NB4 (cell line): Measurements from ENCODE around the gene ERVMER34-1.

ENCODE experiments used
- MYC ChIP-seq: IDR thresholded peaks from 2 replicates; pipeline ENCODE4 v1.6.1; 2011; ENCODE audit warnings: low read depth, low read length
- POLR2A ChIP-seq: IDR thresholded peaks from 2 replicates; pipeline ENCODE4 v1.6.1; 2011; ENCODE audit warnings: mild to moderate bottlenecking; ENCODE audit not compliant: insufficient read length; ENCODE audit errors: extremely low read depth
- TF ChIP-seq, protein P1 (sequence below): IDR thresholded peaks from one replicate; pipeline ENCODE4 v1.5.1; 2012; ENCODE audit warnings: low read depth, low read length

DNA sequence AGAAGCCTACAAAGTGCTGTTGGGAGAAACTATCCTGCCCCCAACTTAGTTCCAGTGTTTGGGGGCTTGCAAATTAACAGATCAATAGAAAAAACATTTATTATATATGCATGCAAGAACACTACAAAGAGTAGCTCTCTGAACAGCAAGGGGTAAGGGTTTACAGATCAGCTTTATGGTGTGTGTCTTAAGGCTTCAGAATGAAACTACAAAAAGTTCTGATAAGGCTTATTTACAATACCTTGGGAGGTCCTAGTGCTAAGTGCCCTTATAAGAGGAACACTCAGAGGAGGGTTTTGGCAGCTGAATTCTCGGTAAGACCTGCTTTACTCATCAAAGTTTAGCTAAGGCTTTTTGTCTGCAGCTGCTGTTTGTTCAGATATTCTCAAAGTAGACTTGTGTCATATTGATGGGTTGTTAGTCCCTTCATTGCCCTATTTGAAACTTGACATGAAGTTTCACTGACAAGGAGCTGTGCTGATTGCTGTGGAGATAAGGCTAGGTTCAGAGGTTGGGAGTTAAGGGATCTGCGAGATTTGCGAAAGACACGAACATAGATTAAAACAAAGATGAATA is 7.7 kb downstream of the ERVMER34-1 start:
- TF ChIP-seq, protein P1, sequence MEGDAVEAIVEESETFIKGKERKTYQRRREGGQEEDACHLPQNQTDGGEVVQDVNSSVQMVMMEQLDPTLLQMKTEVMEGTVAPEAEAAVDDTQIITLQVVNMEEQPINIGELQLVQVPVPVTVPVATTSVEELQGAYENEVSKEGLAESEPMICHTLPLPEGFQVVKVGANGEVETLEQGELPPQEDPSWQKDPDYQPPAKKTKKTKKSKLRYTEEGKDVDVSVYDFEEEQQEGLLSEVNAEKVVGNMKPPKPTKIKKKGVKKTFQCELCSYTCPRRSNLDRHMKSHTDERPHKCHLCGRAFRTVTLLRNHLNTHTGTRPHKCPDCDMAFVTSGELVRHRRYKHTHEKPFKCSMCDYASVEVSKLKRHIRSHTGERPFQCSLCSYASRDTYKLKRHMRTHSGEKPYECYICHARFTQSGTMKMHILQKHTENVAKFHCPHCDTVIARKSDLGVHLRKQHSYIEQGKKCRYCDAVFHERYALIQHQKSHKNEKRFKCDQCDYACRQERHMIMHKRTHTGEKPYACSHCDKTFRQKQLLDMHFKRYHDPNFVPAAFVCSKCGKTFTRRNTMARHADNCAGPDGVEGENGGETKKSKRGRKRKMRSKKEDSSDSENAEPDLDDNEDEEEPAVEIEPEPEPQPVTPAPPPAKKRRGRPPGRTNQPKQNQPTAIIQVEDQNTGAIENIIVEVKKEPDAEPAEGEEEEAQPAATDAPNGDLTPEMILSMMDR, result no peak
- no peak for TF ChIP-seq POLR2A
- no peak for TF ChIP-seq MYC
